Activated T-helper 17 cell treated with anti-CD3 and anti-CD28 coated beads, Interleukin-2, amount 50 U/mL, for 72 hours (primary cell): ENCODE data around the gene YPEL5. TPM values are rescaled to one million over a fixed set of nuclear protein-coding genes. Genes with fewer than 3 reads are reported as not detected.
A peak's percentile ranks its signal among the peaks of the same experiment; 100 is the strongest.

Experiments used
- ATAC-seq: fragments of 150-1000 bp; cut with Tn5 transposase; replicated peaks from 2 replicates; pipeline ENCODE4 v1.10.0; 2021; ENCODE audit warnings: mild to moderate bottlenecking, moderate library complexity
- H3K27ac Mint-ChIP-seq: one replicate; pipeline ENCODE4 v1.8.0; 2022; ENCODE audit warnings: mixed read lengths
- H3K27me3 Mint-ChIP-seq: one replicate; pipeline ENCODE4 v1.8.0; 2022; ENCODE audit warnings: mixed read lengths
- H3K36me3 Mint-ChIP-seq: one replicate; pipeline ENCODE4 v1.8.0; 2022; ENCODE audit warnings: low read depth, mild to moderate bottlenecking, mixed read lengths
- H3K4me1 Mint-ChIP-seq: one replicate; pipeline ENCODE4 v1.8.0; 2022; ENCODE audit warnings: mixed read lengths
- H3K4me3 Mint-ChIP-seq: one replicate; pipeline ENCODE4 v1.8.0; 2022; ENCODE audit warnings: mild to moderate bottlenecking, mixed read lengths
- H3K9me3 Mint-ChIP-seq: one replicate; pipeline ENCODE4 v1.8.0; 2022; ENCODE audit warnings: mixed read lengths
- total RNA-seq, 2 donors: library from RNA; stranded (reverse); gene quantifications; one replicate each; pipeline ENCODE4 v1.2.3, GENCODE V29; 2022

YPEL5 gene
- total RNA-seq, 2 donors from 2014 or later, result 27.1 to 55.3 TPM

DNA sequence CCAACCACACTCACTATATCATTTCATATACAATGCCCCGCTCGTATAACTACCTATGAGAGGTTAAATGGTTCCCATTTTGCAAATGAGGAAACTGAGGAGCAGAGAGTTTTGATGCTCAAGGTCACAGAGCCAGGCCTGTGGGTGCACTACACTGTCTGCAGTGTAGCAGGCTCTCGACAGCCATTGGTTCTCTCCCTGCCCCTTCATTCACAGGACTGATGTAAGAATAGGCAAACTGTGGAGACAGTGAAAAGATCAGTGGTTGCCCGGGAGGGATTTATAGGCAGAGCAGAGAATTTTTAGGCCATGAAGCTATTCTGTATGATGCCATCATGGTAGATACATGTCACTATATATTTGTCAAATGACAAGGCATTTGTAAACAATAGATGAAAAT lies 45.5 kb downstream of the YPEL5 start:
- Mint-ChIP-seq H3K27me3 (no peaks in the 10 kb centered on the region), H3K27ac (no peak overlapping the region), H3K4me3 (no peak overlapping the region), H3K9me3 (no peaks in the 10 kb centered on the region), H3K4me1 (no peaks in the 10 kb centered on the region), H3K36me3 (no peaks in the 10 kb centered on the region)
- ATAC-seq, result no peak

- no peak for ATAC-seq
- Mint-ChIP-seq H3K36me3 (no peaks in the 10 kb centered on the region), H3K9me3 (no peaks in the 10 kb centered on the region), H3K27me3 (no peaks in the 10 kb centered on the region), H3K27ac (no peak overlapping the region), H3K4me3 (no peak overlapping the region), H3K4me1 (no peaks in the 10 kb centered on the region)
Observed at GRCh38 chr2:30193104-30193681, 46.4 kb downstream of the YPEL5 start.

GRCh38 chr2:30194421-30194820 lies 47.6 kb downstream of the YPEL5 start:
- Mint-ChIP-seq H3K27me3 (no peaks in the 10 kb centered on the region), H3K27ac (no peak overlapping the region), H3K4me3 (no peak overlapping the region), H3K9me3 (no peaks in the 10 kb centered on the region), H3K4me1 (no peaks in the 10 kb centered on the region), H3K36me3 (no peaks in the 10 kb centered on the region)
- no peak for ATAC-seq

DNA sequence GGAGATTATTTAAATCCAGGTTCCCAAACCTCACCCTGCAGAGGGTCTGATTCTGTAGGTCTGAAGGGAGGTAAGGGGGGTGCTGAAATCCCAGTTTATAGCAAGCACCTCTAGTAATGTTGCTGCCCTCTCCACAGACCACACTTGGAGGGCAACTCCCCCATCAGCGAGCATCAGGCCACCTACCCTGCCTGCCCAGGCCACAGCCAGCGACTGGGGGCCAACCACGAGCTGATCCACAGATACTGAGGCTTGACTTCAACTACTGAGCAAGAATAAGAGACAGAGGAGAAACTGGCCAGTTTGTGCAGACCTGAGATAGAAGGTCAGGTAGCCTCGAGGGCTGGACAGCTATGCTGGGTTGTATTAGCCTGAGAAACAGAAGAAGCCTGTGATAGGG lies 48.2 kb downstream of the YPEL5 start:
- no peaks in the 10 kb centered on the region for H3K4me1 Mint-ChIP-seq
- no peaks in the 10 kb centered on the region for H3K9me3 Mint-ChIP-seq
- H3K4me3 Mint-ChIP-seq, result no peak overlapping the region
- no peaks in the 10 kb centered on the region for H3K36me3 Mint-ChIP-seq
- H3K27me3 Mint-ChIP-seq, result no peaks in the 10 kb centered on the region
- no peak overlapping the region for H3K27ac Mint-ChIP-seq
- ATAC-seq, result no peak

DNA sequence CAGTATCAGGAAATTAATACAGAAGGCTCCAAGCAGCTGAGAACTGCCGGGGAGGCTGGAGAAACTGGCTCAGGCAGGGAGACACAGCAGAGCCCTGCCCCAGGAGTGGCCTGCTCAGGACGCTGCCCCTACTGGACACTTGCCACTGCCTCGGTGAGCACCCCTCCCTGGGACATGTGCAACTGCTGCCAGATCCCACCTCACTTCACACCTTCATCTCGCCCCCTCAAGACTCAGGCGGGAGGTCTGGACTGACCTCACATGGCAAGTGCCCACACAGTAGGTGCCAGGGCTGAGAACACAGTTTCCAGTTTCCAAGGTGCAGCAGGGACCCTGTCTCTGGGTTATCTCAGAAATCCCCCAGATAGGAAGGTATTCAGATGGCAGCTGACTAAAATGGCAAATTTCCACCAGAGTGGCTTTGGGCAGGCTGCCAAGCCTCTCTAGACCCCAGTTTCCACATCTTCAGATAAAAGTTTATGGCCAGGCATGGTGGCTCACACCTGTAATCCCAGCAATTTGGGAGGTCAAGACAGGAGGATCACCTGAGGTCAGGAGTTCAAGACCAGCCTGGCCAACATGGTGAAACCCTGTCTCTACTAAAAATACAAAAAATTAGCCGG lies 50.9 kb downstream of the YPEL5 start:
- H3K36me3 Mint-ChIP-seq, result no peaks in the 10 kb centered on the region
- no peaks in the 10 kb centered on the region for H3K4me1 Mint-ChIP-seq
- no peaks in the 10 kb centered on the region for H3K9me3 Mint-ChIP-seq
- ATAC-seq, result no peak
- H3K27ac Mint-ChIP-seq, result no peak overlapping the region
- peaks cover under 1% of the 10 kb centered on the region for H3K27me3 Mint-ChIP-seq
- H3K4me3 Mint-ChIP-seq, result no peak overlapping the region

DNA sequence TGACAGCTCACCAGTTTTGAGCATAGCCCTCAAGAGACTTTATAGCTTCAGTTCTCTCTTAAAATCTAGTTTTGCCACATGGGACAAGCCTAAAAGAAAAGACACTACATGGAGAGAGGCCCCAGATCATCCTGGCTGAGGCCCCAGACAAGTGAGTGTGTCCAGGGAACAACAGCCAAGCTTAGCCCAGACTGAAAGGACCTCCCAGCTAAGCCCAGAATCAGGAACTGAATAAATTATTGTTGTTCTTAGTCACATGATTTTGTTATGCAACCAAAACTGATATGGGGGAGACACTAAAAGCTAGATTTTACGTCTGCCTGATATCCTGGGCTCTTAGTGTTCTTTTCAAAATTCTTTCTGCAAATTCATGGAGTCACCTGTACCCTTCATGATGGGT lies 55.2 kb downstream of the YPEL5 start:
- Mint-ChIP-seq H3K27ac (no peak overlapping the region), H3K27me3 (peaks cover 3% of the 10 kb centered on the region), H3K4me1 (no peaks in the 10 kb centered on the region), H3K36me3 (no peaks in the 10 kb centered on the region), H3K9me3 (no peaks in the 10 kb centered on the region), H3K4me3 (no peak overlapping the region)
- no peak for ATAC-seq

- H3K4me1 Mint-ChIP-seq, result no peaks in the 10 kb centered on the region
Observed at GRCh38 chr2:30203156-30203555, 56.3 kb downstream of the YPEL5 start.

GRCh38 chr2:30204281-30204680 lies 57.5 kb downstream of the YPEL5 start:
- Mint-ChIP-seq H3K4me3 (no peak overlapping the region), H3K36me3 (no peaks in the 10 kb centered on the region)

More at GRCh38 chr2:30203156-30203555, 56.3 kb downstream of the YPEL5 start:
- Mint-ChIP-seq H3K4me3 (no peak overlapping the region), H3K9me3 (no peaks in the 10 kb centered on the region), H3K27me3 (peaks cover 3% of the 10 kb centered on the region), H3K36me3 (no peaks in the 10 kb centered on the region), H3K27ac (no peak overlapping the region)
- ATAC-seq, result no peak

DNA sequence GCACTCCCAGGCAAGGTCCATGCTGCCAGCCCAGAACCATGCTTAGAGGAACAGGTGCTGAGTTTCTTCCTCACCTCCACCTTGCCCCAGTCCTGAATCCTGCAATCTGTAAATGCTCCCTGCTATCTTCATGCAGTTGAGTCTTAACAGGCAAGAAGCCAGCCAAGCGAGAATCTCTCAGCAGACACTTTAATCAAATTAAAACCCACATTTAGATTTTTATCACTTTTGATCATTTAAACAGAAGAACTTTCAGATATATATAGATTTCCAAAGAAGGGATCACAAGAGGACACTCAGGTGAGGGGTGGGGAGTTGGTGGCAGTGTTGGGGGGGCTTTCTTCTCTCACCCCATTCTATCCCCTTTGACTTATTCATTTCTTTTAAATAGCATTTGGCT lies 58.6 kb downstream of the YPEL5 start:
- no peak for ATAC-seq
- H3K36me3 Mint-ChIP-seq, result no peaks in the 10 kb centered on the region
- H3K4me3 Mint-ChIP-seq, result no peak overlapping the region
- H3K4me1 Mint-ChIP-seq, result peaks cover 14% of the 10 kb centered on the region
- H3K27ac Mint-ChIP-seq, result peak overlapping the region; percentile 25
- peaks cover 3% of the 10 kb centered on the region for H3K27me3 Mint-ChIP-seq
- no peaks in the 10 kb centered on the region for H3K9me3 Mint-ChIP-seq

More at GRCh38 chr2:30204281-30204680, 57.5 kb downstream of the YPEL5 start:
- ATAC-seq, result no peak
- H3K27me3 Mint-ChIP-seq, result peaks cover 3% of the 10 kb centered on the region
- H3K27ac Mint-ChIP-seq, result no peak overlapping the region
- peaks cover 9% of the 10 kb centered on the region for H3K4me1 Mint-ChIP-seq
- no peaks in the 10 kb centered on the region for H3K9me3 Mint-ChIP-seq

GRCh38 chr2:30206461-30207430 lies 59.9 kb downstream of the YPEL5 start:
- Mint-ChIP-seq H3K27ac (no peak overlapping the region), H3K9me3 (no peaks in the 10 kb centered on the region)

GRCh38 chr2:30208453-30208852 lies 61.6 kb downstream of the YPEL5 start:
- Mint-ChIP-seq H3K27ac (peak overlapping the region; percentile 82), H3K9me3 (no peaks in the 10 kb centered on the region), H3K27me3 (no peaks in the 10 kb centered on the region), H3K36me3 (no peaks in the 10 kb centered on the region), H3K4me1 (peaks cover 14% of the 10 kb centered on the region), H3K4me3 (peak overlapping the region; percentile 48)
- peak; percentile 69 for ATAC-seq

More at GRCh38 chr2:30206461-30207430, 59.9 kb downstream of the YPEL5 start:
- Mint-ChIP-seq H3K27me3 (peaks cover 3% of the 10 kb centered on the region), H3K36me3 (no peaks in the 10 kb centered on the region), H3K4me1 (peaks cover 14% of the 10 kb centered on the region), H3K4me3 (no peak overlapping the region)
- ATAC-seq, result no peak

DNA sequence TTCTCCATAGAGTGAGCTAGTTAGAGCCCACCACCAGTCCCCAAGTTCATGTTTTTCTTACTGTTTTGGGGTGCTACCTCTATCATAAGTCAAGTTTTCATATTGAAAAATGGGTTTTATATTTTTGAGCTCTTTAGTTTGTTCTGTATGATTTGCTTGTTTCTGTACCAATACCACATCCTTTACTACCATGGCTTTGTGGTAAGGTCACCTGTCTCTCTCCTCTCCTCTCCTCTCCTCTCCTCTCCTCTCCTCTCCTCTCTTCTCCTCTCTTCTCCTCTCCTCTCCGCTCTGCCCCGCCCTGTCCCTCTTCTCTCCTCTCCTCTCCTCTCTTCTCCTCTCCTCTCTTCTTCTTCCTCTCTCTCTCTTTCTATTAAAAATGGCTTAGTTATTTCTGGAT lies 62.4 kb downstream of the YPEL5 start:
- H3K27ac Mint-ChIP-seq, result peak overlapping the region; percentile 82
- H3K36me3 Mint-ChIP-seq, result no peaks in the 10 kb centered on the region
- H3K4me3 Mint-ChIP-seq, result peak overlapping the region; percentile 48
- no peaks in the 10 kb centered on the region for H3K9me3 Mint-ChIP-seq
- ATAC-seq, result peak; percentile 64
- peaks cover 14% of the 10 kb centered on the region for H3K4me1 Mint-ChIP-seq
- H3K27me3 Mint-ChIP-seq, result no peaks in the 10 kb centered on the region
